Epidermal melanocyte (primary cell): ENCODE measurements around the gene MEX3C.

Source experiments
- DNase-seq: peaks from one replicate; pipeline ENCODE4 v3.0.0; 2011; ENCODE audit warnings: low spot score; ENCODE audit not compliant: insufficient read length

Gene MEX3C

GRCh38 chr18:51192026-51192425, 5.5 kb downstream of the MEX3C start:
- DNase-seq, result no peak

DNA sequence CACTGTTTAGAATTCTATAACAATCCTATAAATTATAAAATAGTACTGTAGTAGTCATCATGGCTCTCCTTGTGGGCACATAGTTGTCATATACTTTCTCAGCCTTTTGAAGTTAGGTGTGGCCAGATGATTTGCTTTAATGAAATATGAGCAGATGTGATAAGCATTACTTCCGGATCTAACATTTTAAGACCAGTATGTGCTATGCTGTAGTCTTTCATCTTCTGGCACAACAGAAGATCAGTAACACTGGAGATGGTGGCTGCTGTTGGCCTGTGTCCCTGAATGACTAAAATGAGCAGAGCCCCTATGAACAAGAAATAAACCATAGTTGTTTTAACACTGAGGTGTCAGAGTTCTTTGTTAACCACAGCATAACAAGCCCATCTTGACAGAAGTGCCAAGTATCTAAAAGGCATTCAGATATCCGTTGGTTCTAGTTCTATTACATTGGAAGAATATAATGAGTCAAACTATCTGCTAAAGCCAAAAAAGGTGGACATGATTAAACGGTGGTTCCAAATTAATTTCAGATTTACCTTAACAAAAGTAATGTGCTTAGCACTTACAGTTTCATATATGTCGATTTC, 6.3 kb downstream of the MEX3C start:
- DNase-seq, result no peak

DNA sequence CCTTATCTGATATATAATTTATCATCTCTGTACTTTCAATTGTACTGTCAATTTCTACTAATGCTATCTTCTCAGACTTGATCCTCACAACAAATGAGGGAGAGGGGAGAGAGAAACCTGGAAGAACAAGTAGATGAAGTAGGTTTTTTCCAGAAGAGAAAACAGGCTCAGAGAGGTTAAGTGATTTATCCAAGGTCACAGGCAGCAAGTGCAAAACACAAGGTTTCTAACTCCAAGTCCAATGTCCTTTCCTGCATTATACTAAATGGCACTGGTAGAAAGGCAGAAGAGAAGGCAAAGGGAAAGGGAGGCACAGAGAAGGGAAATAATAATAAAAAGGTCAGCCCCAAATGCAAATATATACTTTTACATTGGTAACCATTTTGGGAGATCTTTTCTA, 7.5 kb downstream of the MEX3C start:
- no peak for DNase-seq

GRCh38 chr18:51188024-51188701, 9.3 kb downstream of the MEX3C start:
- DNase-seq, result no peak

DNA sequence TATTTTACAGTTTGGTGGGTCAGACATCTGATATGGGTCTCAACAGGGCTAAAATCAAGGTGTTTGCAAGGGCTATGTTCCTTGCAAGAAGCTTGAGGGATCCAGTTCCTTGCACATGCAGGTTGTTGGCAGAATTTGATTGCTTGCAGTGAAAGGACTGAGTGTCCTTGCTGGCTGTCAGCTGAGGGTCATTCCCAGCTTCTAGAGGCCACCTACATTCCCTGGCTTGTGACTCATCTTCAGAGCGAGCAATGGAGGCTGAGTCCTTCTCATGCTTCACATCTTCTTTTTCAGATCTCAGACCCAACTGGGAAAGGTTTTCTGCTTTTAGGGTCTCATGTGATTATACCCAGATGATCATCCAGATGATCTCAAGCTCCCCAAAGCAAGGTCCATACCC, 12.4 kb downstream of the MEX3C start:
- DNase-seq, result no peak

- DNase-seq, result no peak
These were observed 13.4 kb downstream of the MEX3C start for GRCh38 chr18:51184091-51184457.

- DNase-seq, result no peak
These were observed 13.9 kb downstream of the MEX3C start for GRCh38 chr18:51183372-51184090.

DNA sequence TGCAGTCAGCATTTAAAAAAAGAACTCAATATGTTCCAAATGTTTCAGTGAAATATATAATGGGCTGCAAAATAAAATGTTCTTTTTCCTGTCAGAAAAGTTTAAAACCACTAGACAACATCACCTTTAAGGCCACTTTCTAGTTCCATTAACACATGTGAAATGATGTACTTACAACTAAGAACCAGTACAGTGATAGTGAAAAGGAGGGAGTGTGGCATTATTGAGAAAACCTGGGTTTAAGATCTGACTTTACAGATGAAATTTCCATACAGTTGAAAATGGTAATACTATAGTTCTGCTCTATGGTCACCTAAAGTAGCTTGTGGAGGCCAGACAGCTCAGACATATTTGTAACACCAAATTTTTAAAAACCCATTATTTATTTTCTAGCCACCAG, 14.7 kb downstream of the MEX3C start:
- DNase-seq, result no peak

DNA sequence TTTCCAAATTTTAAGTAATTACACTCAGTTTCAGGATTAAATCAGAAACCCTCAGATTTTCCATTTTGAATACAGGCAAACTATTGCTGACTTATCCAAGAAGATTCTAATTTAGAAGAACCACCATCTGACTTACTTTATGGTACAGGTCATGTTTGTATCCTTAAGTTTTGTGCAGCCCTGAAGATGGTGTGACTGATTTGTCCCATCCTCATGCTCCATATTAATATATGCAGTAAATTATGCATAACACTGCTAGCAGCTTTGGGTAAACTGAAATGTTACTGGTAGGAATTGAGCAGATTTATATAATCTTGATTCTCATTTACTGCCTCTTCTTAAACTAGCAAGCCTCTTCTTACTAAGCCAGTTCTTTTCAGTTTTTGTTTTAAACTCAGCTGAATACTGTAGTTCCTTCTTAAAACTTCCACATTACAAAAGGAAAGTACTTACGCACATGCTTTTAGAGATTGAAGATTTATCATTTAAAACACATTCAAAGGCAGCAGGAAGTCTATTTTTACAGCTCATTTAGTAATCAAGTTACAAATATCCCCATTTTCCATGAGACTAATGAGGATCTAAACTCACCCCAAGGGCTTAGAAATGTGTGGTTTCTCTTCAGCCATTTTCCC, 25.7 kb downstream of the MEX3C start:
- no peak for DNase-seq

DNA sequence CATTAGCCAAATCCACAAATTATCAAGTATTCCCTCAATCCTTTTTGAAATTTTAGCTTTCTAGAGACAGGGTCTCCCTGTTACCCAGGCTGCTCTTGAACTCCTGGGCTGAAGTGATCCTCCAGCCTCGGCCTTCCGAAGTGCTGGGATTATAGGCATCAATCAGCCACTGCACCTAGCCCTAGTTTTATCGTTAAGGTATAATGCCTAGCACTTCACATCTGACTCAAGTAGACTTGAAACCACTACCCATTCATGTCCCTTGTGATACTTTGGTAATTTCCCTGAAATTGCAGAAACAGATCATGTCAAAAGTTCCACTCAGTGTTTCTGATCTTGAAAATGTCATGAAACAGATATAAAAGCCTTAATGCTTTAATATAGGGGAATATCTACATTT, 26.3 kb downstream of the MEX3C start:
- no peak for DNase-seq

DNA sequence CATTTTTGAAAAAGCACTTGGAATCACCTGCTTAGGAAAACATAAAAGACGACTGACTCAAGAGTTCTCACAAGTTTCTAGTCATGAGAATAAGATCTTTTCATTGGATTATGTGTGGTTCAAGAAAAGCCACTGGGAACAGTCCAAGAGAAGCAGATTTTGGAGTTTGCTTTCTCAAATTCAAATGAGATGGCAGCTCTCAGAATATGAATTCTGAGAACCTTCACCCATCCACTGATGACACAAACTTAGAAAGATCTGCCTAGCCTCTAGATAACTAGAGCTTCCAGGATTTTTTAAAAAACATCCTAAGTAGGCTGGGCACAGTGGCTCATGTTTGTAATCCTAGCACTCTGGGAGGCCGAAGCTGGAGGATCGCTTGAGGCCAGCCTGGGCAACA, 26.8 kb downstream of the MEX3C start:
- DNase-seq, result no peak

- DNase-seq, result no peak
These were observed 27.8 kb downstream of the MEX3C start for GRCh38 chr18:51169731-51170130.

GRCh38 chr18:51168960-51169662, 28.4 kb downstream of the MEX3C start:
- DNase-seq, result no peak

DNA sequence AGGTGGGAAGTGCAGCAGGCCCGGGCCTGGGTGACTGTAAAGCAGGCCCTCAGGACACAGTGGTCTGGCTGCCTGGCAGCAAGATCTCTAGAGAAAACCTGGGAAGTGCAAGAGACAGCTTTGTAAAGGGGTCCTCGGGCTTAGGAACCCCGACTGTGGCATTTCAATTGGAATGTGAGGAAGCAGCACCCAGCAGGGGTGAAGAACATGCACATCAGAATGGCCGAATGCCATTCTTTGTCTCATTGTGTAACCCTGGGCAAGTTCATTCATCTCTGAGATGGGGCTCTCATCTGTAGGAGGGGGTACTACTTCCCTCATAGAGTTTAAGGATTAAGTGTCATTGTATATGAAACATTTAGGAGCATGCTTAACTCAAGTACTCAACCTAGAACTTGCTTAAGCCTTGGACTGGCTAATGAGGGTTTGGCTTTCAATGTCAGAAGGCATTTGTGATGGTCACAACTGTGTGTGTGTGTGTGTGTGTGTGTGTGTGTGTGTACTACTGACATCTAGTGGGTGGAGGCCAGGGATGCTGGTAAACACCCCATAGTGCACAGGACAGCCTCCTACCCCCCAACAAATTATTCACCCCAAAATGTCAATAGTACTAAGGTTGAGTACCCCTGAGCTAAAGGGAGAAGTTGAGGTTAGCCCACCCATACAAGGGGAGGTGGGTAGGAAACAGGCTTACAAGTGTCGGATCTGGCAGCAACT, 29.3 kb downstream of the MEX3C start:
- DNase-seq, result no peak

GRCh38 chr18:51165296-51165695, 32.2 kb downstream of the MEX3C start:
- no peak for DNase-seq

DNA sequence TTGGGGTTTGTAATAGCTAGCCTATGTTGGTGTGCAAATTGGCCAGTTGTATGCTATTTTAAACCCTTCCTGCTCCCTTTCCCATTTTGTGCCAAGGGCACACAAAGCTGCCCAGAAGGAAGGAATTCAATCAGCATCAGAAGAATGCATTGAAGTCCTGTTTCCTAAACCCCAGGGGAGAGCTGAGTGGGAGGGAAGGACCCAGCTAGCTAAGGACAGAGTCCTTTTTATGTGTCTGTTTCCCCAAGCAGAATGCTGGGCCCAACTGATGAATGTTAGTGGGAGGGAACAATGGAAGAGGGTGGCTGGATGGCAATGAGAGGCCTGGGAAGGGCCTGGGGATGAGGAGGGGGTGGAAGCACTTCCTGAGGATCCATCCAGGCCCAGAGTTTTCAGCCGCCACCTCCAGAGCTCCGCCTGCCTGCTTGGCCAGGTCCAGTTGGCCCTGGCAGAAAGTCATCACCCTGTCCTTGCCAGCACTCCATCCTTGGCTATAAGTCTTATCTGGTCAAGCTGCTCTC, 32.7 kb downstream of the MEX3C start:
- no peak for DNase-seq

DNA sequence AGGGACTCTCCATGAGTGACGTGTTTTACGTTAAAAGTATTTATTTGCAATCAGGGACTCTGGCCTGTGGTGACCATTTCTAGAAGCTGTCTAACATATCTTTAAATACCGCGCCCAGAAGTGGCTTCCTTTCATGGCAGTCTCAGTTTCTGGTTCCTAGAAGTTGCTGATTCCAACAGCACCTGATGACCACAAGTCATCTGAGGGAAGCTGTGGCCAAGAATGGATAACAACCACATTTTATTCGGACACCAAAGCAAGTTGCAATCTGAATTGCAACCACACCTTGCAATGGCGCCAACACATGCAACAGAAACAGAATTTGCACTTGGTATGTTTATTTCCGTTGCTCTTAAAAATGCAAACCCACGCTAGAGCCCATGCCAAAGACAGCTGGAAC, 33.1 kb downstream of the MEX3C start:
- no peak for DNase-seq

DNA sequence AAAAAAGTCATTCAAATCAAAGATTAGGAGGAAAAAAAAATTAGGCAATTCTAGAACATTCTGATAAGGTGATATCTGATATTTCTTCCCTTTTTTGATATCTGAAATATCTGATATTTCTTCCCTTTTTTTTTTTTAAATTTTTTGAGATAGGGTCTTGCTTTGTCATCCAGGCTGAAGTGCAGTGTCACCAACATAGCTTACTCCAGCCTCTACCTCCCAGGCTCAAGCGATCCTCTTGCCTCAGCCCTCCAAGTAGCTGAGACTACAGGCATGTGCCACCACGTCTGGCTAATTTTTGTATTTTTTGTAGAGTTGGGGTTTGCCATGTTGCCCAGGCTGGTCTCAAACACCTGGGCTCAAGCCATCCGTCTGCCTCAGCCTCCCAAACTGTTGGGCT, 33.9 kb downstream of the MEX3C start:
- DNase-seq, result no peak

- no peak for DNase-seq
These were observed 34.9 kb downstream of the MEX3C start for GRCh38 chr18:51162617-51163016.

GRCh38 chr18:51160646-51161045, 36.8 kb downstream of the MEX3C start:
- DNase-seq, result no peak

DNA sequence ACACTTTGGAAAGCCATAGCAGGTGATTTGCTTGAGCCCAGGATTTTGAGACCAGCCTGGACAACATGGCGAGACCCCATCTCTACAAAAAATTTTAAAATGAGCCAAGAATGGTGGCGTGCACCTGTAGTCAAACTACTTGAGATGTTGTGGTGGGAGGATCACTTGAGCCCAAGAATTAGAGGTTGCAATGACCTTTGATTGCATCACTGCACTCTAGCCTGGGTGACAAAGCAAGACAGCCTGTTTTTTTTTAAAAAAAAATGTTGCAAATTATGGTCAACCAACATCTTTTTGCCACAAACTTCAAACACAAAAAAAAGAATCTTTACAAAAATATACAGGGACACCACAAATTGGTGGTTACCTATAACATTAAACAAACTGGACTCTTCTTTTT, 40.3 kb downstream of the MEX3C start:
- DNase-seq, result no peak
